HL-60 (cell line): Measurements from ENCODE around the gene TNFSF12.

ENCODE experiments used
- DNase-seq, 2 experiments: peaks; one replicate each; pipeline ENCODE4 v3.0.0-alpha.2; 2010 to 2020; ENCODE audit warnings: low read depth in 1 of 2, low spot score in 1 of 2
- H3K27ac ChIP-seq: fragments of 250-450 bp; sonication (Bioruptor Pico); replicated peaks from 2 replicates; pipeline ENCODE4 v1.5.1; 2020; ENCODE audit warnings: mild to moderate bottlenecking, moderate library complexity
- H3K27me3 ChIP-seq: fragments of 250-450 bp; sonication (Bioruptor Pico); 2 replicates; pipeline ENCODE4 v1.5.1; 2021; ENCODE audit warnings: mild to moderate bottlenecking, moderate library complexity; ENCODE audit not compliant: insufficient read depth, poor library complexity, severe bottlenecking
- H3K4me3 ChIP-seq: replicated peaks from 2 replicates; pipeline ENCODE4 v1.5.1; 2011; ENCODE audit warnings: mild to moderate bottlenecking, control low read depth, low read length; ENCODE audit not compliant: insufficient read depth
- CTCF ChIP-seq: IDR thresholded peaks from one replicate; pipeline ENCODE4 v1.5.1; 2011; ENCODE audit warnings: low read length, control low read depth, inconsistent platforms; ENCODE audit not compliant: insufficient read depth
- GABPA ChIP-seq: IDR thresholded peaks from 2 replicates; pipeline ENCODE4 v1.6.1; 2012; ENCODE audit warnings: low read depth
- POLR2AphosphoS5 ChIP-seq: IDR thresholded peaks from 2 replicates; pipeline ENCODE4 v1.6.1; 2012; ENCODE audit warnings: low read depth
- SPI1 ChIP-seq: IDR thresholded peaks from 2 replicates; pipeline ENCODE4 v1.6.1; 2012; ENCODE audit warnings: low read depth, mild to moderate bottlenecking, borderline replicate concordance
- TF ChIP-seq, protein P1 (sequence below): IDR thresholded peaks from 2 replicates; pipeline ENCODE4 v1.6.1; 2012; ENCODE audit warnings: low read depth; ENCODE audit not compliant: insufficient replicate concordance

Gene TNFSF12

DNA sequence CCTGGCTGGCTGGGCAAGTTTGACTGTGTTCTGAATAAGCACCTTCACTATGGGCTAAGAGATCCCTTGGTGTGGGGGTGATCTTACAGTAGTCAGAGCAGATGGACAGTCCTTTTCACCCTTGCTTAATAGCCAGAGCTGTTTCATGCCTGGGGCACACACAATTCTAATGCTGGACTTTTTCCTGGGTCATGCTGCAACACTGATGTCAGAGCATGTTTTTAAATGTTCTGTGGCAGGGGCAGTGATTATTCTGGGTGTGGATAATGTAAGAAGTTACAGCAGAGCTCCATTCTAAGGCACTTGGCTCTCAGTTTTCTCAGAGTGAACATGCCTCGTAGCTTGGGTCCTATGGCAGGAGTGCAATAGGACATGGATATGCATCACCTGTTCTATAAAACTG lies 26.6 kb downstream of the TNFSF12 start:
- TF ChIP-seq SPI1 (no peak), CTCF (no peak), GABPA (no peak), POLR2AphosphoS5 (no peak)
- TF ChIP-seq, protein P1, sequence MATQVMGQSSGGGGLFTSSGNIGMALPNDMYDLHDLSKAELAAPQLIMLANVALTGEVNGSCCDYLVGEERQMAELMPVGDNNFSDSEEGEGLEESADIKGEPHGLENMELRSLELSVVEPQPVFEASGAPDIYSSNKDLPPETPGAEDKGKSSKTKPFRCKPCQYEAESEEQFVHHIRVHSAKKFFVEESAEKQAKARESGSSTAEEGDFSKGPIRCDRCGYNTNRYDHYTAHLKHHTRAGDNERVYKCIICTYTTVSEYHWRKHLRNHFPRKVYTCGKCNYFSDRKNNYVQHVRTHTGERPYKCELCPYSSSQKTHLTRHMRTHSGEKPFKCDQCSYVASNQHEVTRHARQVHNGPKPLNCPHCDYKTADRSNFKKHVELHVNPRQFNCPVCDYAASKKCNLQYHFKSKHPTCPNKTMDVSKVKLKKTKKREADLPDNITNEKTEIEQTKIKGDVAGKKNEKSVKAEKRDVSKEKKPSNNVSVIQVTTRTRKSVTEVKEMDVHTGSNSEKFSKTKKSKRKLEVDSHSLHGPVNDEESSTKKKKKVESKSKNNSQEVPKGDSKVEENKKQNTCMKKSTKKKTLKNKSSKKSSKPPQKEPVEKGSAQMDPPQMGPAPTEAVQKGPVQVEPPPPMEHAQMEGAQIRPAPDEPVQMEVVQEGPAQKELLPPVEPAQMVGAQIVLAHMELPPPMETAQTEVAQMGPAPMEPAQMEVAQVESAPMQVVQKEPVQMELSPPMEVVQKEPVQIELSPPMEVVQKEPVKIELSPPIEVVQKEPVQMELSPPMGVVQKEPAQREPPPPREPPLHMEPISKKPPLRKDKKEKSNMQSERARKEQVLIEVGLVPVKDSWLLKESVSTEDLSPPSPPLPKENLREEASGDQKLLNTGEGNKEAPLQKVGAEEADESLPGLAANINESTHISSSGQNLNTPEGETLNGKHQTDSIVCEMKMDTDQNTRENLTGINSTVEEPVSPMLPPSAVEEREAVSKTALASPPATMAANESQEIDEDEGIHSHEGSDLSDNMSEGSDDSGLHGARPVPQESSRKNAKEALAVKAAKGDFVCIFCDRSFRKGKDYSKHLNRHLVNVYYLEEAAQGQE: no peak
- Histone ChIP-seq H3K27me3 (no peaks in the 10 kb centered on the region), H3K27ac (no peak overlapping the region), H3K4me3 (peak overlapping the region; percentile 61)
- DNase-seq: peak in 1 of 2 experiments; percentile 0

DNA sequence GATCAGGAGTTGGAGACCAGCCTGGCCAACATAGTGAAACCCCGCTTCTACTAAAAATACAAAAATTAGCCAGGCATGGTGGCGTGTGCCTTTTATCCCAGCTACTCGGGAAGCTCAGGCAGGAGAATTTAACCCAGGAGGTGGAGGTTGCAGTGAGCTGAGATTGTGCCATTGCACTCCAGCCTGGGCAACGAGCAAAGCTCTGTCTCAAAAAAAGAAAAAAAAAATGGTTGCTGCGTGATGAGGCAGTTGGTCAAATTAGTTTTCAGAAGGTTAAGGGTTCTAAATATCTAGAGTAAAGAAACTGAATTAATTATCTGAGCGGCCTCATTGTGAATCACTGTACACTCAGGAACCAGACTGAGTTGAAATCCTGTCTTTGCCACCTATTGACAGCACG lies 27.1 kb downstream of the TNFSF12 start:
- TF ChIP-seq POLR2AphosphoS5: no peak
- no peak for TF ChIP-seq GABPA
- TF ChIP-seq, protein P1: no peak
- TF ChIP-seq SPI1: no peak
- TF ChIP-seq CTCF: no peak
- Histone ChIP-seq H3K27me3 (no peaks in the 10 kb centered on the region), H3K4me3 (no peak overlapping the region), H3K27ac (no peak overlapping the region)
- peak in 1 of 2 experiments; percentile 0 for DNase-seq

DNA sequence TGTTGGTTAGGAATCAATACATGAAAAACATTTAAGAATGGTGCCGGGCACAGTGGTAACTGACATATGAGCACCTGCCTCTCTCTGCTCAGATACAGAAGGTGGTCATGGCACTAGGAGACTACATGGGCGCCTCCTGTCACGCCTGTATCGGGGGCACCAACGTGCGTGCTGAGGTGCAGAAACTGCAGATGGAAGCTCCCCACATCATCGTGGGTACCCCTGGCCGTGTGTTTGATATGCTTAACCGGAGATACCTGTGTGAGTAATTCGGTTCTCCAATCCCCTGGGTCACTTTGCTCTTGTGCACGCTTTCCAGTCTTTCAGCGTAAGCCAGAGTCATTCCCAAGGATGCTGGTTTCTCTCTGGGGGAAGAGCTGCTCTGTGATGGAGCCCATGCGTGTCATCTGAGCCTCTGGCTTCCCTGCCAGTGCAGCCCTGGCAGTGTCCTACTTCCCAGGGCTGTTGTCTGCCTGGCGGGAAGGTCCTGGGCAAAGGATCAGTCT lies 27.6 kb downstream of the TNFSF12 start:
- DNase-seq: peak in 1 of 2 experiments; percentile 0
- Histone ChIP-seq H3K27me3 (no peaks in the 10 kb centered on the region), H3K4me3 (no peak overlapping the region), H3K27ac (no peak overlapping the region)
- TF ChIP-seq SPI1: no peak
- TF ChIP-seq POLR2AphosphoS5: no peak; the same call in 1 of the 2 replicates

DNA sequence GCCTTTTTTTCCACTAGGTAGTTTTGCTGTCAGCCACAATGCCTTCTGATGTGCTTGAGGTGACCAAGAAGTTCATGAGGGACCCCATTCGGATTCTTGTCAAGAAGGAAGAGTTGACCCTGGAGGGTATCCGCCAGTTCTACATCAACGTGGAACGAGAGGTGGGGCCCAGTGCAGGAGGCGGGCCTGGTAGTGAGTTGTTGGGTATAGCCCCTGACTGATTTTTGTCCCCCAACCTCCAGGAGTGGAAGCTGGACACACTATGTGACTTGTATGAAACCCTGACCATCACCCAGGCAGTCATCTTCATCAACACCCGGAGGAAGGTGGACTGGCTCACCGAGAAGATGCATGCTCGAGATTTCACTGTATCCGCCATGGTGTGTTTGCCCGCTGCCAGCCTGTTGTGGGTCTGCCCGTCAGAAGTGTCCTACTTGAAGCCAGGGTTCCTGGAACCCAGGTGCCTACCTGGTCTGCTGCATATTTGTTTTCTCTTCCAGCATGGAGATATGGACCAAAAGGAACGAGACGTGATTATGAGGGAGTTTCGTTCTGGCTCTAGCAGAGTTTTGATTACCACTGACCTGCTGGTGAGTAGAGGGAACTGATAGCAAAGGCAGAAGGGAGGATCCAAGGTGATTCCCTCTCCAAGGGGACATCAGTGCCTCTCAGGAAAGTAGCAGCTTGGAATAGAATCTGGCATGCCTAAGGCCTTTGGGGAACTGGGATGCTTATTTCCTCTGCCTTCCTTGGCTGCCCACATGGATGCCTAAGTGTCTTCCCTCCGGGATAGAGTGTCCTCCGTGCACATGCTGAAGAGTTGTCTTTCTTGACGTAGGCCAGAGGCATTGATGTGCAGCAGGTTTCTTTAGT lies 28.7 kb downstream of the TNFSF12 start:
- DNase-seq: no peak
- TF ChIP-seq CTCF (no peak), GABPA (no peak), SPI1 (no peak), POLR2AphosphoS5 (0 out of 2 replicates have a peak, but pooled peaks have one; percentile 7)
- TF ChIP-seq, protein P1: no peak
- no peak overlapping the region for H3K27ac ChIP-seq
- no peaks in the 10 kb centered on the region for H3K27me3 ChIP-seq
- H3K4me3 ChIP-seq: no peak overlapping the region
